Hippocampal formation (tissue), 2 donors: Measurements from ENCODE around the gene MUC2.

Source experiments
- DNase-seq, 2 donors: peaks; one replicate each; lab custom pipeline; 2025; lab: John Stamatoyannopoulos, UW

MUC2 gene

GRCh38 chr11:1074244-1075221 is at the start of gene MUC2:
MUC2 (plus strand) TSS chr11:1074874.
- no peak for DNase-seq

DNA sequence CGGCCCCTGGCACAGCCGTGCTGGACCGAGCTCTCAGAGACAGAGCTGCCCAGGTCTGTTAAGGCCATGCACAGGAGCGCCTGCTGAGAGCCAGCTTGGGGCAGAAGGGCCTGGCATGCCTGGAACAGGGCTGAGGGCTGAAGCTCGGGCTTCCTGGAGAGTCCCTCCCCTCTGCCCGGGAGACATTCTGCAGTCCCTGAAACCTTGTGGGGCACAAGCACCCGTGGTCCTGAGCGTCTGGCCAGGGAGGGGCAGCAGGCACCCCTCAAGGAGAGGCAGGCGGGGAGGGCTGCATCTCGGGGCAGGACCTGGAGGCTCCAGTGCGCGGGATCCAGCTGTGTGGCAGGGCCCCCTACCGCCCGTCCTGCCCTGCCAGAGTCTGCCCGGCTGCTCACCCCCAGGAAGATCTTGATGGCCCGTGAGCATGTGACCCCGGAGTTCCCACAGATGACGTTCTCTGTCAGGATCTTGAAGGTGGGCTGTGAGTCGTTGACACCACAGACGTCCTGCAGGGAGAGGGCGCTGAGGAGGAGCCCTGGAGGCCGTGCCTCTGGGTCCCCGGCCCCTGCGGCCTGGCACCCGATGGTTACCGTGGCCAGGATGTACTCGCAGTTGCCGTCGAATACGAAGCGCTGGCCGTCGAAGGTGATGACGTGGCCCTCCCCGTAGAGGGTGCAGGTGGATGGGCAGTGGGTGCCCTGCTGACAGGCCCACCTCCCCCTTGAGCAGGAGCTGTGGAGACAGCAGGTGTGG is 49.1 kb upstream of the MUC2 start:
- no peak for DNase-seq

GRCh38 chr11:1026163-1026450 is 48.6 kb upstream of the MUC2 start:
- DNase-seq, result no peak

DNA sequence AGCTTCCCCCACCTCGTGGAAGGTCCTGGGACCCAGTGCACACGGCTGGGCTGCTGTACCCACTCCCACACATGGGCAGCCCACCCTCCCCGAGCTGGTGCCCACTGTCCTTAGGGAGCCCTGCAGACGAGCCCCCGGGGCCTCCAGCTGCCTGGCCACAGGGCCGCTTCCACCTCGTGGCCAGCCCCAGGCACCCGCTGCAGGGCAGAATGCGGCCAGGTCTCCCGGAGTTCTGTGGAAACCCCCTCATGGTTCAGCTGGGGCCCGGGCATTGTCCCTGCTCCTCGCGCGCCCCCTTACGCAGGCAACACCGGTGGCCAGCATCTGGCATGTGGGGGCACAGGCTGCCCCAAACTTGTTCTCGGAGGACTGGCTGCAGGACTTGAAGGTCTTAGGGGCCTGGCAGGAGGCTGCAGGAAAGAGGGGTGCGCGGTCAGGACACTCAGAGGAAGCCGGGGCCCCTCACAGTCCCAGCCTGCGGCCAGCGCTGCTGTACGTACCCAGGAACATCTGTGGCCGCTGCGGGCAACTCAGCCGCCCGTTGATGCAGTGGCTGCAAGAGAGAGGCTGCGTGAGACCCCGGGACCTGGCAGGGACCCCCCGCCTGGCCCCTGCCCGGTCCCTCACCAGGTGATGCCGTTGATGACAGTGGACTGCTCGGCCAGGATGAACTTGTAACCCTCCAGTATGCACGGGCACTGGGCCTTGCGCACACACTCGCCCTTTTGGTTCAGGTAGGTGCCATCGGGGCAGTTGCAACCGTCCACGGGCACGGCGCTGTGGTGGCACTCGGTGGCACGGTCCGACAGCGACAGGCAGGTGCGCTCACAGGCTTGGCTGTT is 47.8 kb upstream of the MUC2 start:
- DNase-seq, result no peak

DNA sequence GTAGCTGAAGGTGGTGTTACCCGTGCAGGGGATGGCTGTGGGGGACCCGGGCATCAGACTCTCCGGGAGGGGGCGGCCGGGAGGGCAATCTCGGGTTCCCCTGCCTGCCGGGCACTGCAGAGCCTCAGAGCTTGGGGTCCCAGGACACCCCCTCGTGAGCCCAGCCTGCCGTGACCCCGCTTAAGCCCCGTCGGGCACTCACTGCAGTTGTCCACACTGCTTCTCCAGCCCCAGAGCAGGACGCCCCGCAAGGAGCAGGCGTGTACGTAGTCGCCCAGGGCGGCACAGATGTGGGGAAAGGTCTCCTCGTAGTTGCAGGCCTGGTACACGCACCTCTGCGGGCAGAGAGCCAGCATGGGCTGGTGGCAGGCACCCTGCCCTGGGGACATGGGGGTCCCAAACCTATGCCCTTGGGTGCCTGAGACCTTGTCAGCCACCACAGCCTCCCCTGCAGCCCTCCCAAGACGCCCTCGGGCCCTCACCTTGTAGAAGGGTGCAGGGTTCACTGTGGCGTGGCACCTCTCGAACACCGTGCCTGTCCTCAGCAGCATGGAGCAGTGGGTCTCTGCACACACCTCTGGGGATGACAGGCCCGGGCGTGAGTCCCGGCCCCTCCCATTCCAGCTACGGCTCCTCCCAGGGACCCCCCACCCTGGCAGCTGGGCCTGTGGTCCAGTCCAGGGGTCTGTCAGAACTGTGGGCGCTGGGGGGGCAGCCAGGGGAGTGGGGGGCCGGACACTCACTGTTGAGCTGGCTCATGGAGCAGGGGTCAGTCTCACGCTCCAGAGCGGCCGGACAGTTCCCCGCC is 47.0 kb upstream of the MUC2 start:
- DNase-seq, result no peak

DNA sequence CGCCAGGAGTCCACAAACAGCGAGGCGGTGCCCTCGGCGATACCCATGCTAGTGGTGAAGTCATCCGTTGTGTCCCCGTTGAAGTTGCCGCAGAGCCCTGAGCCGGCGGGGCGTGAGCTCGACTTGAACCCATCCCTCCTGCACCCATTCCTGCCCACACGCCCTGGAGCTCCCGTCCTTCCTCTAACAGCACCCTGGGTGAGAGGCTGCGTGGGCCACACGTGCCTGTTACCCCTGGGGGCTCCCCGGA is 46.5 kb upstream of the MUC2 start:
- no peak for DNase-seq

GRCh38 chr11:1028616-1029015 is 46.1 kb upstream of the MUC2 start:
- no peak for DNase-seq

DNA sequence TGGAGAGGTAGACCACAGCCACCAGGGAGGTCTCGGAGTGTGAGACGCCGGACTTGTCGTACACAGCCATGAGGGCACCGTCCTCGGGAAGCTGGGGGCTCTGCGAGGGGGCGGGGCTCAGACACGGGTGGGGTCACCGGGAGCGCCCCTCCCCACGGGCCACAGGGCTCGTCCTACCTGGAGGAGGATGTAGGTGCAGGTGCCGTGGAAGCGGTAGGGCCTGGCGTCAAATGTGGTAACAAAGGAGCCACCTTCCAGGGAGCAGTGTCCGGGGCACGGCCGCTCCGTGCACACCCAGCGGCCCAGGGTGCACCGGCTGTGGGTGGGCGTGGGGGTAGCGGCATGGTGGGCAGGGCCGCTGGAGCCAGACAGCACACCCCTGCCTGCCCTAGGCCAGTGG is 45.6 kb upstream of the MUC2 start:
- DNase-seq, result no peak

- DNase-seq, result no peak
These were observed 45.0 kb upstream of the MUC2 start for GRCh38 chr11:1029654-1030053.

DNA sequence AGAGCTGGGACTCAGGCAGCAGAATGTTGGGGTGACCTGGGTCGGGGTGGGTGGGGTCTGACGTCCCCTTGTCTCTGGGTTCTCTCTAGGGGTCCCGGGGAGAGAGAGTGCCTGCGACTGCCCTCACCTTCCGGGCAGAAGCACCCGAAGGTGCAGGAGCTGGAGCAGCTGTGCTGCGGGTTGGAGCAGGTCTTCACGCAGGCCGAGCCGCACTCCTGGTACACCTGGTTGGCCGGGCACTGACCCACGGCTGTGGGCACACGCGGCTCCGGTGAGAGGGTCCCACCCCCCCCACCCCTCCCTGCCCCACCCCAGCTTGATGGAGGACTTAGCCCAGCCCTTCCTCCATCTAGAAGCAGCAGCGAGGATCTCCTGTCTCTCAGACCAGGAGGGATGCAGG is 44.6 kb upstream of the MUC2 start:
- DNase-seq, result no peak

- no peak for DNase-seq
These were observed 44.1 kb upstream of the MUC2 start for GRCh38 chr11:1030556-1030955.

DNA sequence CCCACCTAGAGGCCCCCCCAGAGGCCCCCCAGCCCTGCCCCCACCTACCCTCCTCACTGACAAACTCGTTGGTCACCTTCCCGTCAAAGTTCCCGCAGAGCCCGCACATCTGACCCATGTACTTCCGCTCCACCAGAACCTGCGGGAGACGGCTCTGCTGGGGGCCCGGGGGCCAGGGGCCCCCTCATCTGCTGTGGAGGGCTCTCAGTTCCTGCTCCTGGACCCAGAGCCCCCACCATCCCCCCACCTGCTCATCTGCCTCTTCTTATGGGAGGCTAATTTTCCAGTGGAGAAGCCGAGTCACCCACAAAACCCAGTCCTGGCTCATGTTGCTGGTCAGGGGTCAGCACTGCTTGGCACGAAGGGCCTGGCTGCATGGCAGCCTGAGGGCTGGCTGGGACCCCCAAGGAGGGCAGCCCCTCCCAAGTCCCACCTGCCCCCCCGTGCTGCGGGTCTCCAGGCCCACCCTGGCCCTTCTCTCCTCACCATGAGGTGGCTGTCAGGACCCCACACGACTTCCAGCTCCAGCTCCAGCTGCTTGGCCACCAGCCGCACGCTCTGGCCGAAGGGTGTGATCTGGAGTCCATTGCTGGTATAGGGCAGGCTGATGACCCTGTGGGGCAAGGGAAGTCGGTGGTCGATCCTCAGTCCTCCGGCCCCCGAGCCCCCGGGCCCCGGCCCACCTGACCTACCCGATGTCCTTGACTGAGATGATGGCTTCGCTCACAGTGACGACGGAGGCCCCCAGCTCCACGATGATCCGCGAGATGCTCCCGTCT is 43.4 kb upstream of the MUC2 start:
- no peak for DNase-seq

- no peak for DNase-seq
These were observed 42.3 kb upstream of the MUC2 start for GRCh38 chr11:1032310-1032891.

GRCh38 chr11:1033016-1033798 is 41.5 kb upstream of the MUC2 start:
- DNase-seq, result no peak

- DNase-seq, result no peak
These were observed 40.7 kb upstream of the MUC2 start for GRCh38 chr11:1034001-1034400.

DNA sequence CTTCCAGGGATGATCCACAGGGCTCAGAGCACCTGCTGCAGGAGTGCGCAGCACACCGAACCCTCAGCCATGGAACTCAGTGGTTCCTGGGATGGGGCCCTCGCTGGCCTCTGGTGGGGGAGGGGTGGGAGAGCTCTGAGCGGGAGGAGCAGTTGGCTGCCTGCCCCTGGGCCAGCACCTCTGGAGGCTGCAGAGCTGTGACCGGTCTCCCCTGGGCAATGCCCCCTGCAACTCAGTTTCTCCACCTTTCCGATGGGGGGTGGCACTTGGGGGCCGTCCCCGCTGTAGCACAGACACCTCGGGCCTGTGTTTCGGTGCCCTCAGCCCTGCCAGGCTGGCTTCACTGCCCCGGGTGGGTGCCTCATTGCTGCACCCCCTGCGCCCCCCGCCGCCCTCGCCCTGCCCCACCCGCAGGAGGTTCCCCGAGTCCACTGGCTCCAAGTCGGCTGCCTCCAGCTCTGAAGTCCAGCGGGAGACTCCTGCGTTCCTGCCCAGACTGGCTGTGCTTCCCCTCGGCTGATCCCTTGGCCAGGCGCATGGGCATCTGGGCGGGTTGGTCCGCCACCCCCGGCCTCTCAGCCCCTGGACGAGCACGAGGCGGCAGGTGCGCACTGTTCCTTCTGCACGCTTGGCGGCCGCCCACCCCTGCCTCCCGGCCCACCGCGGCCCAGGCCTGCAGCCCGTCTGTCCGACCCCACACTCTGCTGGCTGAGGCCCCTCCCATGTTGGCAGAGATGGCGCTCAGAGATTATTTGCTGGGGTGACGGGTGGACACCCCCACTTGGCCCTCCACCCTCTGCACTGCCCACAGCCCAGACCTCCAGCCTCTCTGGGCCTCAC is 40.0 kb upstream of the MUC2 start:
- DNase-seq, result no peak

- no peak for DNase-seq
These were observed 38.9 kb upstream of the MUC2 start for GRCh38 chr11:1035577-1036283.

- no peak for DNase-seq
These were observed 38.3 kb upstream of the MUC2 start, which contains the start of gene MUC6 for GRCh38 chr11:1036303-1036923. MUC6 (minus strand) TSS chr11:1036718; CDS start chr11:1036655, 63 bp downstream.
